Adrenal gland (tissue), 12 donors: Measurements from ENCODE around the gene DLX5. TPM values are rescaled to one million over a fixed set of nuclear protein-coding genes. Genes with fewer than 3 reads are reported as not detected.

Source experiments
- DNase-seq, 7 donors: peaks; one replicate each; pipeline ENCODE4 v3.0.0-alpha.2; 2019 to 2020
- H3K27ac ChIP-seq, 5 donors: fragments of 200-600 bp; sonication (generic) in 4 of 5; 1 replicate in 3 of 5; 2 replicates in 2 of 5; pipeline versions ENCODE4 v1.5.1 to v1.8.0; 2016 to 2020; ENCODE audit warnings: mild to moderate bottlenecking in 1 of 5
- H3K27me3 ChIP-seq: fragments of 200-600 bp; 2 replicates; pipeline ENCODE4 v1.8.0; 2021
- H3K36me3 ChIP-seq, 2 donors: fragments of 200-600 bp; replicated peaks in 1 of 2; 1 replicate in 1 of 2; 2 replicates in 1 of 2; pipeline versions ENCODE4 v1.5.1 to v1.8.0; 2018 to 2022
- H3K4me1 ChIP-seq, 2 donors: fragments of 200-600 bp; replicated peaks in 1 of 2; 1 replicate in 1 of 2; 2 replicates in 1 of 2; pipeline versions ENCODE4 v1.5.1 to v1.8.0; 2018 to 2021
- H3K4me3 ChIP-seq, 4 donors: fragments of 200-600 bp; sonication (generic) in 3 of 4; one replicate each; pipeline ENCODE4 v1.5.1; 2016 to 2018
- H3K9me3 ChIP-seq, 3 donors: fragments of 200-600 bp; sonication (generic) in 1 of 3; replicated peaks in 1 of 3; 1 replicate in 2 of 3; 2 replicates in 1 of 3; pipeline versions ENCODE4 v1.5.1 to v1.8.0; 2016 to 2021
- CTCF ChIP-seq, 6 experiments: fragments of 450-650 bp in 4 of 6; fragments of 200-600 bp in 2 of 6; sonication (generic) in 1 of 6; IDR thresholded peaks; 1 replicate in 5 of 6; 2 replicates in 1 of 6; pipeline versions ENCODE4 v1.5.1 to v1.8.0; 2016 to 2021; ENCODE audit warnings: antibody characterized with exemption in 6 of 6, mild to moderate bottlenecking in 2 of 6, moderate library complexity in 1 of 6
- POLR2A ChIP-seq, 2 donors: fragments of 450-650 bp; IDR thresholded peaks; one replicate each; pipeline ENCODE4 v1.6.1; 2017; ENCODE audit warnings: antibody characterized with exemption in 2 of 2, mild to moderate bottlenecking in 2 of 2, moderate library complexity in 1 of 2
- WGBS, 4 donors: extraction: QIAGEN DNeasy Blood & Tissue Kit in 2 of 4; methylation state at CpG; one replicate each; pipeline versions ENCODE4 v1.1.5 to v1.1.7; 2013 to 2017; 5-methylcytosine and 5-hydroxymethylcytosine counted together
- intact Hi-C, 2 donors: fragments of 100-400 bp; cut with DNase I; formaldehyde crosslinking; loops; one replicate each; pipeline versions ENCODE4 v1.14.1 to v1.15.0; 2022 to 2023
- polyA plus RNA-seq, 3 donors: library from polyadenylated mRNA; stranded (reverse); fragments of 200-250 nt in 2 of 3; fragments of 350-450 nt in 1 of 3; fragmentation: Illumina TruSeq in 1 of 3; extraction: RNeasy Lipid Tissue Mini Kit (QIAGEN cat#74804) in 1 of 3; gene quantifications; one replicate each; pipeline ENCODE4 v1.2.3, GENCODE V29; 2013 to 2014
- total RNA-seq, 9 donors: library from RNA; depleted of rRNA in 4 of 9; stranded (reverse); fragments of >200 nt in 4 of 9; fragments of 120-200 nt in 1 of 9; fragmentation: NEBNext Ultra II Directional in 1 of 9; extraction: Animal tissue kit (Norgen Biotek cat#: 25700) in 1 of 9; gene quantifications; one replicate each; pipeline versions ENCODE4 v1.1.0 to v1.2.4, GENCODE V29; 2013 to 2023
- donor health status: healthy with polysubstance abuse.
- donor health status: Bipolar disorder and iron deficiency.
- donor health status: DM: yes; HTN: yes; CAD: no.
- donor health status: DM: no; HTN: no; CAD: no.
- donor health status: DM: no; HTN: no; CAD: no.
- donor health status: DM: yes; HTN: yes; CAD: no.

Gene DLX5
- total and polyA plus RNA-seq, 12 donors: 0.11 to 0.55 (median 0.24) TPM; not detected in 5

DNA sequence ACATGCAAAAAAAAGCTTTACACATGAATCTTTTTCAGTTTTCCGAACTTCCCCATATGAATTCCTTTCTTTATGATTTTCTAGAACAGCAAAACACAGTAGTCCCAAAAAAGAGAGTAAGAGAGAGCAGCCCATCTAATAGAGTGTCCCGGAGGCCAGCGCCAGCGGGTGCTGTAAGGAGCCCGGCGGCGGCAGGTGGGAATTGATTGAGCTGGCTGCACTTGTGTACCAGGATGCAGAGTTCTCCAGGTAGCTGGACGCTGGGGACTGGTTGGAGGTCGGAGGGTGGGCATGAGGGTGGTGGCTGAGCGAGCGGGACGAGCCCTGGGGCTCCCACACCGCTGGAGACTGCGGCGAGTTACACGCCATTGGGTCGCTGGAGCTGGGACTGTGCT lies 4.0 kb downstream of the DLX5 start:
- no peak overlapping the region for H3K27ac ChIP-seq
- peaks cover 0 to 11% of the 10 kb centered on the region in 2 donors for H3K4me1 ChIP-seq
- H3K36me3 ChIP-seq: no peaks in the 10 kb centered on the region
- no peak for TF ChIP-seq POLR2A (IDR thresholded peaks at IDR 0.05)
- no peak for TF ChIP-seq CTCF (IDR thresholded peaks at IDR 0.05)
- WGBS, 4 donors: 15 to 32% (median 26%) methylated on average over 8 to 17 of the region's 17 CpGs
- DNase-seq: no peak
- H3K9me3 ChIP-seq: no peaks in the 10 kb centered on the region
- no peak overlapping the region for H3K4me3 ChIP-seq
- H3K27me3 ChIP-seq: peaks cover 84% of the 10 kb centered on the region
- intact Hi-C loops: loop anchor here (10.0 kb wide), 4 partner anchors 606 to 1106 kb away; no protein-coding TSS in a partner anchor

GRCh38 chr7:97019710-97020225 lies 4.9 kb downstream of the DLX5 start:
- intact Hi-C loops: loop anchor here (10.0 kb wide), 4 partner anchors 605 to 1105 kb away; no protein-coding TSS in a partner anchor
- H3K27me3 ChIP-seq: peaks cover 84% of the 10 kb centered on the region

GRCh38 chr7:97018791-97019531 lies 5.7 kb downstream of the DLX5 start:
- Histone ChIP-seq H3K27me3 (peaks cover 84% of the 10 kb centered on the region), H3K9me3 (no peaks in the 10 kb centered on the region), H3K27ac (no peak overlapping the region), H3K4me1 (peaks cover 0 to 4% of the 10 kb centered on the region in 2 donors), H3K36me3 (no peaks in the 10 kb centered on the region), H3K4me3 (no peak overlapping the region)
- TF ChIP-seq CTCF (IDR thresholded peaks at IDR 0.05) (no peak), POLR2A (IDR thresholded peaks at IDR 0.05) (no peak)
- intact Hi-C loops: no loop called here
- DNase-seq: no peak
- 16 to 24% (median 20%) methylated on average over 12 to 19 of the region's 19 CpGs for WGBS, 4 donors

More at GRCh38 chr7:97019710-97020225, 4.9 kb downstream of the DLX5 start:
- Histone ChIP-seq H3K9me3 (no peaks in the 10 kb centered on the region), H3K4me3 (no peak overlapping the region), H3K36me3 (no peaks in the 10 kb centered on the region), H3K4me1 (peaks cover 0 to 11% of the 10 kb centered on the region in 2 donors), H3K27ac (no peak overlapping the region)
- 27 to 35% (median 33%) methylated on average over 5 of the region's 5 CpGs for WGBS, 4 donors
- DNase-seq: no peak
- TF ChIP-seq CTCF (IDR thresholded peaks at IDR 0.05): no peak
- no peak for TF ChIP-seq POLR2A (IDR thresholded peaks at IDR 0.05)

- 7 to 12% (median 10%) methylated on average over 10 to 22 of the region's 22 CpGs for WGBS, 4 donors
- peaks cover 0 to 3% of the 10 kb centered on the region in 2 donors for H3K4me1 ChIP-seq
- H3K9me3 ChIP-seq: no peaks in the 10 kb centered on the region
- no peak for DNase-seq
- H3K27ac ChIP-seq: no peak overlapping the region
- H3K36me3 ChIP-seq: no peaks in the 10 kb centered on the region
- H3K27me3 ChIP-seq: peaks cover 85% of the 10 kb centered on the region
- no peak for TF ChIP-seq POLR2A (IDR thresholded peaks at IDR 0.05)
- TF ChIP-seq CTCF (IDR thresholded peaks at IDR 0.05): no peak
- H3K4me3 ChIP-seq: no peak overlapping the region
- intact Hi-C loops: no loop called here
Observed at GRCh38 chr7:97018126-97018601, 6.5 kb downstream of the DLX5 start.
